Limb (tissue), 2 donors: ENCODE measurements around the gene ANAPC2.
A peak's percentile ranks its signal among the peaks of the same experiment; 100 is the strongest.
"Not testable (repeated sequence)": the region's sequence is repeated elsewhere in the genome, so short reads cannot be mapped to it uniquely, and the experiment has no call there.

Experiments
- DNase-seq, 2 donors: peaks; one replicate each; pipeline ENCODE4 v3.0.0-alpha.2; 2016; ENCODE audit errors: extremely low spot score in 2 of 2

The ANAPC2 gene

GRCh38 chr9:137147091-137147792, 41.1 kb downstream of the ANAPC2 start:
- DNase-seq = no peak

DNA sequence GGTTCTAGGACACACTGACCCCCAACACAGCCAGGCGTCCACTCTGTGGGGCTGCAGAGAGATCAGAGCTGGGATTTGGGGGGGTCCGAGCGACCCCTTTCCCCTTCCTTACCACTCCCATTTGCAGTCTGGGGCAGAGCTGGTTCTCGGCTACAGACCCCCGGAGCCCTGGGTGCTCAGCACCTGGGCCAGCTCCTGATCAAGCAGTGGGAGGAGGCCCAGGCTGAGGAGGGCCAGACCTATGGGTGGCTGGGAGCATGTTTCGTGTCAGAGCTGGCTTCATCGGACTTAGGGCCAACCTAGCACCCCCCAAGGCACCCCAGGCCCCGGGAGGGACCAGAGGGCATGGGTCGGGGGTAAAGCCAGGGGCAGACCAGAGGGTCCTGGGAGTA, 41.8 kb downstream of the ANAPC2 start:
- DNase-seq = no peak

DNA sequence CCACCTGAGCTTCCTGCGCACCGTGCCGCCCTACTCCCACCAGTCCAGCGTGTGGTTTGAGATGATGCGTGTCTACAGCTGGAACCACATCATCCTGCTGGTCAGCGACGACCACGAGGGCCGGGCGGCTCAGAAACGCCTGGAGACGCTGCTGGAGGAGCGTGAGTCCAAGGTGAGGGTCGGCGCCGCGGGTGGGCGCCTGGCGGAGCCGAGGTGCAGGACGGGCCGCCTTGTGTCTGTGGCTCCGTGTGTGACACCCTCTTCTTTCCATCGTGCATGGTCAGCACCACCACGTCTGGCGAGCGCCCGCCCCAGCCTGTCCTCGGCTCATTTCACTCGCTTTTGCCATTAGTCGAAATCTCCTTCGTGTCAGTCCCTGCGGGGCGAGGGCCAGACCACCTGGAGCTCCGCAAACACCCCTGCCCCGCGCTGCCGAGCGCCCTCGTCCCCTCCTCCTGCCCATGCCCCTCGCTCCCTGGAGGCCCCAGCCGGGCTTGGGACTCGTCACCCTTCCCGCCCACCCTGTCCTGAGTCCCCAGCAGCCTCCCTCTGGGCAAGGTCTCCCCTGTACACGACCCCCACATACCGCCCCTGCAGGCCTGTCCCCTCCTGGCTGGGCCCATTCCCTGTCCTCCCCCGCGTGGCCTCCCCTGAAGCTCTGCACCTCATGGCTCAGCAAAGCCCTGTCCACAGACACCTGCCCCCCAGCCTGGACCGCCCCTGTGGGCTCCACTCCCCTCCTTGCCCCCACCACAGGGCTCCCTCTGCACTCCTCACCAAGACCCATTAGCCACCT, 42.4 kb downstream of the ANAPC2 start:
- DNase-seq = no peak

DNA sequence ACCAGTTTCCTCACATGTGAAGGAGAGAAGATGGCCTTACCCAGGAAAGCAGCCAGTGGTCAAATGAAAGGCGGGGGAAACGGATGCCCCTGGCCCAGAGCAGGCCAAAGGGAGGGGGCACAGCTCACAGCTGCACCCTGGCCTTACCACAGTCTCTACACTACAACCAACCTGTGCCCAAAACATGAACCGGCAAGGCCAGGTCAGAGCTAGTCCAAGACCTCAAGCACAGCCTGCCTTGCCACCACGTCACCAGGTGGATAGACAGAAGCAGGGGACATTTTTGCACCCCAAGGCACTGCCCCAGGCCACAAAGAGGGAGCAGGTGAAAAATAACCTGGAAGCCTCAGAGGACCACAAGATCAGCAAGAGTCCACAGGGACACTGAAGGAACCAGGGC, 44.9 kb downstream of the ANAPC2 start:
- no peak for DNase-seq

DNA sequence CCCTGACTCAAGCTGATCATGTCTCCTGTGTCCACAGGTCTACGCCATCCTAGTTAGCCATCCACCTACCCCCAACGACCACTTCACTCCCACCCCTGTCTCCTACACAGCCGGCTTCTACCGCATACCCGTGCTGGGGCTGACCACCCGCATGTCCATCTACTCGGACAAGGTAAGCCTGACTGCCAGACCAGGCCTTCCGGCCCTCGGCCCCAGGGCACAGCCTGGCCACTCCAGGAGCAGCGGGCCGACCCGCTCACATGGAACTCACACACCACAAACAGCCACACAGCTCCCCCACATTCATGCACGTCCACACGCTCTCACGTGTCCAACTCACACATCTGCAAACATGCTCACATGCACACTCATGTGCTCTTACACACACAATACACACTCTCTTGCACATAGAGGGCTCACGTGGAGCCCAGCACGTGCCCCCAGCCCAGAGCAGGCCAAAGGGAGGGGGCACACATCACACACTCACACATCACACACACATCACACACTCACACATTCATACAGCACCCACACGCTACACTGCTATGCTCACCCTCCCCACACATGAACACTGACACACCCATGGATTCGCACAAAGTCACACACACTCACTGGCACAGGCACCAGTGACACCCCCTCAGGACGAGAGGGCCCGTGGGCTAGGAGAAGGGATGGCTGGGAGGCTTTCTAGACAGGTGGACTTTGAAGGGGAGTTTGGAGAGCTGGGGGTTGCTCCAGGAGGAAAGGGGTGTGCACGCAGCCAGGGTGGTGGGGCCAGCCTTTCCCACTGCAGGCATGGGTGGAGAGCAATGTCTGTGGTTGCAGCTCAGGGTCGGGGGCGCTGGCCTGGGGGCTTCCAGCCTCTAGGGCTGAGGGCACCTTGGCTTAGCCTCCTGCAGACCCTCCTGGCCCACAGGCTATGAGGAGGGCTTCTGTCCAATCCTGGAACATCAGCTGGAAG, 46.1 kb downstream of the ANAPC2 start:
- no peak for DNase-seq

GRCh38 chr9:137141050-137141810, 47.1 kb downstream of the ANAPC2 start:
- DNase-seq = no peak

- DNase-seq = no peak
Observed at GRCh38 chr9:137140151-137141012, 48.0 kb downstream of the ANAPC2 start.

GRCh38 chr9:137139468-137140150, 48.8 kb downstream of the ANAPC2 start:
- DNase-seq = no peak

GRCh38 chr9:137138722-137139467, 49.5 kb downstream of the ANAPC2 start, which contains the start of gene GRIN1:
TSS of gene GRIN1 (plus strand) at chr9:137139154. CDS start at chr9:137139487, 333 bp downstream.
- DNase-seq = peak; percentile 34 to 77

- peak in 1 of 2 donors; percentile 75 for DNase-seq
Observed at GRCh38 chr9:137138058-137138721, 50.2 kb downstream of the ANAPC2 start.

DNA sequence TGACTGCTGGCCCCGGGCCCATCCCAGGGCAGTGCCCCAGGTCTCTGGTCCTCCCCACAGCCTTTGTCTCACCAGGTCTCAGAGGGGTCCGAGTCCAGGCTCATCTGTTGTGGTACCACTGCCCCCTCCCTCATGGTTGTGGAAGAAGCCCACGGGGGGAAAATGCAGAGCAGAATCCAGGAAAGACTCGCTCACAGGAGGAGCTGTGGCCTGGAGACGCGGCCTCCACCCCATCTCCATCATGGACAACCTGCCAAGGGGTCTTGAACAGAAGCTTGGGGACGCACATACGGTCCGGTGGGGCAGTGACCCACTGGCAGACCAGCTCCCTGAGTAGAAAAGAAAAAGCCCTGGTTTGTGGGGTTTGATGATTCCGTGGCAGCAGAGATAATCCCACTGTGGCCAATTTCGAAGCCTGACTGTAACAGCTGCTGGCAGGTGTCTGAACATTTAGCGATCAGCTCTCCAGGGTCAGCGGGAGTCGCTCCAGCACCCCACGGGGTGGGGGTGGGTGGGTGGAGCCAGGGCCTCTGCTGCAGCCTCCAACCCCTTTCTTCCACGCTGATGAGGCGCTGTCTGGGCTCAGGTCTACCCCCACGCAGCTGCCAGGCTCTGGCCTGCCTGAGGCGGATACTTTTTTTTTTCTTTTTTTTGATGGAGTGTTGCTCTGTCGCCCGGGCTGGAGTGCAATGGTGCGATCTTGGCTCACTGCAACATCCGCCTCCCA, 51.3 kb downstream of the ANAPC2 start:
- no peak for DNase-seq

- no peak for DNase-seq
Observed at GRCh38 chr9:137136261-137136880, 52.0 kb downstream of the ANAPC2 start.

DNA sequence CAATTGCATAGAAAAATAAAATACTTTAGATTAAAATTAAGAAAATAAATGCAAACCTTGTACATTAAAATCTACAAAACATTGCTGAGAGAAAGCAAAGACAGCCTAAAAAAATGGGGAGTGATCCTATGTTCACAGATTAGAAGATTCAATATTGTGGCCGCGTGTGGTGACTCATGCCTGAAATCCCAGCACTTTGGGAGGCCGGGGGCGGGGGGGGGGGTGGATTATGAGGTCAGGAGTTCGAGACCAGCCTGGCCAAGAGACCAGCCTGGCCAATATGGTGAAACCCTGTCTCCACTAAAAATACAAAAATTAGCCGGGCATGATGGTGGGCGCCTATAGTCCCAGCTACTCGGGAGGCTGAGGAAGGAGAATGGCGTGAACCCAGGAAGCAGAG, 53.2 kb downstream of the ANAPC2 start:
- DNase-seq = not testable (repeated sequence)

DNA sequence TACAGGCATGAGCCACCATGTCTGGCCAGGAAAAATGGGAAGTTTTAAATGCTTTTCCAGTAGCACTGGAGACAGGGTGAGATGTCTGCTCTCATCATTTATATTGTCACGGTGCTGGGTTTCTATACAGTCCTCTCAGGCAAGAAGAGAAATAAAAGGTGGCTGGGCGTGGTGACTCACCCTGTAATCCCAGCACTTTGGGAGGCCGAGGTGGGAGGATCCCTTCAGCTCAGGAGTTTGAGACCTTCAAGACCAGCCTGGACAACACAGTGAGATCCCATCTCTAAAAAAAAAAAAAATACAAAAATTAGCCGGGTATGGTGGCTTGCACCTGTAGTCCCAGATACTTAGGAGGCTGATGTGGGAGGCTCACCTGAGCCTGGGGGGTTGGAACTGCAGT, 54.2 kb downstream of the ANAPC2 start:
- no peak for DNase-seq

GRCh38 chr9:137130176-137130755, 58.1 kb downstream of the ANAPC2 start:
- DNase-seq = no peak

- DNase-seq = peak; percentile 89 to 91
Observed at GRCh38 chr9:137129456-137130175, 58.7 kb downstream of the ANAPC2 start.
